ENCODE data around the gene ARHGEF25.

ARHGEF25 gene

GRCh38 chr12:57590864-57591781, 20.1 kb upstream of the ARHGEF25 start, which contains the start of gene PIP4K2C:
Gene PIP4K2C, plus strand, starts transcription at chr12:57591192. Its CDS starts 98 bp downstream, at chr12:57591290.
- no peak for TF ChIP-seq JUND (IDR thresholded peaks at IDR 0.05; ENCODE audit: low read depth)
- peak; percentile 92 to 93 for DNase-seq (ENCODE audit: low read depth in 1 of 2, low spot score in 1 of 2)
- in situ Hi-C loops (cut with HindIII; ENCODE audit: low pct_unique_long_range_greater_than_20kb, low sequenced_read_pairs), result no loop called here

- in situ Hi-C loops (cut with HindIII; ENCODE audit: low pct_unique_long_range_greater_than_20kb, low sequenced_read_pairs), result no loop called here
- no peak for TF ChIP-seq JUND (IDR thresholded peaks at IDR 0.05; ENCODE audit: low read depth)
- no peak for DNase-seq (ENCODE audit: low read depth in 1 of 2, low spot score in 1 of 2)
These were observed 19.4 kb upstream of the ARHGEF25 start for GRCh38 chr12:57591782-57592325.

- no peak for TF ChIP-seq JUND (IDR thresholded peaks at IDR 0.05; ENCODE audit: low read depth)
- in situ Hi-C loops (cut with HindIII; ENCODE audit: low pct_unique_long_range_greater_than_20kb, low sequenced_read_pairs), result no loop called here
- no peak for DNase-seq (ENCODE audit: low read depth in 1 of 2, low spot score in 1 of 2)
These were observed 18.6 kb upstream of the ARHGEF25 start for GRCh38 chr12:57592551-57593165.

GRCh38 chr12:57593187-57593586, 18.0 kb upstream of the ARHGEF25 start:
- DNase-seq (ENCODE audit: low read depth in 1 of 2, low spot score in 1 of 2), result no peak
- TF ChIP-seq JUND (IDR thresholded peaks at IDR 0.05; ENCODE audit: low read depth), result no peak
- in situ Hi-C loops (cut with HindIII; ENCODE audit: low pct_unique_long_range_greater_than_20kb, low sequenced_read_pairs), result no loop called here

- TF ChIP-seq JUND (IDR thresholded peaks at IDR 0.05; ENCODE audit: low read depth), result no peak
- in situ Hi-C loops (cut with HindIII; ENCODE audit: low pct_unique_long_range_greater_than_20kb, low sequenced_read_pairs), result no loop called here
These were observed 10.8 kb upstream of the ARHGEF25 start for GRCh38 chr12:57600395-57600794.

GRCh38 chr12:57602544-57602943, 8.7 kb upstream of the ARHGEF25 start:
- no peak for DNase-seq (ENCODE audit: low read depth in 1 of 2, low spot score in 1 of 2)
- TF ChIP-seq JUND (IDR thresholded peaks at IDR 0.05; ENCODE audit: low read depth), result no peak
- in situ Hi-C loops (cut with HindIII; ENCODE audit: low pct_unique_long_range_greater_than_20kb, low sequenced_read_pairs), result no loop called here

More at GRCh38 chr12:57600395-57600794, 10.8 kb upstream of the ARHGEF25 start:
- DNase-seq (ENCODE audit: low read depth in 1 of 2, low spot score in 1 of 2), result no peak

GRCh38 chr12:57603324-57603723, 7.9 kb upstream of the ARHGEF25 start:
- DNase-seq (ENCODE audit: low read depth in 1 of 2, low spot score in 1 of 2), result no peak
- no peak for TF ChIP-seq JUND (IDR thresholded peaks at IDR 0.05; ENCODE audit: low read depth)
- in situ Hi-C loops (cut with HindIII; ENCODE audit: low pct_unique_long_range_greater_than_20kb, low sequenced_read_pairs), result no loop called here

GRCh38 chr12:57603815-57604453, 7.3 kb upstream of the ARHGEF25 start:
- TF ChIP-seq JUND (IDR thresholded peaks at IDR 0.05; ENCODE audit: low read depth), result no peak
- peak in 1 of 2 experiments; percentile 61 for DNase-seq (ENCODE audit: low read depth in 1 of 2, low spot score in 1 of 2)
- in situ Hi-C loops (cut with HindIII; ENCODE audit: low pct_unique_long_range_greater_than_20kb, low sequenced_read_pairs), result no loop called here

- peak in 1 of 2 experiments; percentile 52 for DNase-seq (ENCODE audit: low read depth in 1 of 2, low spot score in 1 of 2)
- no peak for TF ChIP-seq JUND (IDR thresholded peaks at IDR 0.05; ENCODE audit: low read depth)
- in situ Hi-C loops (cut with HindIII; ENCODE audit: low pct_unique_long_range_greater_than_20kb, low sequenced_read_pairs), result no loop called here
These were observed 6.7 kb upstream of the ARHGEF25 start, which contains the start of gene DTX3 for GRCh38 chr12:57604454-57604991. Gene DTX3, plus strand, starts transcription at chr12:57604824. Its CDS starts 1,694 bp downstream, at chr12:57606518.

GRCh38 chr12:57604992-57605810, 6.0 kb upstream of the ARHGEF25 start:
- TF ChIP-seq JUND (IDR thresholded peaks at IDR 0.05; ENCODE audit: low read depth), result no peak
- peak in 1 of 2 experiments; percentile 45 for DNase-seq (ENCODE audit: low read depth in 1 of 2, low spot score in 1 of 2)
- in situ Hi-C loops (cut with HindIII; ENCODE audit: low pct_unique_long_range_greater_than_20kb, low sequenced_read_pairs), result no loop called here

- no peak for TF ChIP-seq JUND (IDR thresholded peaks at IDR 0.05; ENCODE audit: low read depth)
- in situ Hi-C loops (cut with HindIII; ENCODE audit: low pct_unique_long_range_greater_than_20kb, low sequenced_read_pairs), result no loop called here
- DNase-seq (ENCODE audit: low read depth in 1 of 2, low spot score in 1 of 2), result no peak
These were observed 5.4 kb upstream of the ARHGEF25 start for GRCh38 chr12:57605811-57606311.

All from T47D (cell line).